IMR-90 (cell line): ENCODE results near the gene TCF4. TPM values are rescaled to one million over a fixed set of nuclear protein-coding genes. Genes with fewer than 3 reads are reported as not detected.

Experiments
- ATAC-seq: fragments of 200-7000 bp; cut with Tn5 transposase; 2 replicates; pipeline ENCODE4 v1.9.1; 2020; ENCODE audit warnings: low read depth, mild to moderate bottlenecking, moderate library complexity
- BruUV-seq: library from RNA; stranded (reverse); fragments of 400-500 nt; replicated peaks from 2 replicates; lab custom pipeline; 2021; lab: Mats Ljungman, UMichigan
- CTCF ChIA-PET: fragments of 300-600 bp; formaldehyde crosslinking; extraction: SDS; loops from one replicate; lab custom pipeline; 2021; ENCODE audit warnings: antibody characterized with exemption; lab: Yijun Ruan, JAX
- POLR2A ChIA-PET: fragments of 300-600 bp; sonication (Branson Sonifier 250); formaldehyde crosslinking; loops from one replicate; lab custom pipeline; 2022; ENCODE audit warnings: antibody characterized with exemption; ENCODE audit not compliant: unreplicated experiment; lab: Charles Lee
- DNase-seq: peaks from one replicate; pipeline ENCODE4 v3.0.0; 2013
- H2AFZ ChIP-seq: replicated peaks from 2 replicates; pipeline ENCODE3; 2013; ENCODE audit warnings: low read length, mild to moderate bottlenecking; ENCODE audit not compliant: poor library complexity
- H2AK5ac ChIP-seq: 2 replicates; pipeline ENCODE4 v1.6.1; 2013; ENCODE audit warnings: low read depth, low read length, inconsistent platforms
- H2AK9ac ChIP-seq: replicated peaks from 2 replicates; pipeline ENCODE3; 2013; ENCODE audit warnings: mild to moderate bottlenecking, low read depth, low read length, moderate library complexity; ENCODE audit not compliant: poor library complexity
- H2BK120ac ChIP-seq: 2 replicates; pipeline ENCODE4 v1.6.1; 2013; ENCODE audit warnings: low read depth, low read length, inconsistent platforms
- H2BK15ac ChIP-seq: 3 replicates; pipeline ENCODE4 v1.6.1; 2013; ENCODE audit warnings: low read depth, low read length, inconsistent platforms
- H2BK20ac ChIP-seq: 2 replicates; pipeline ENCODE4 v1.6.1; 2013; ENCODE audit warnings: low read depth, mild to moderate bottlenecking, inconsistent platforms, low read length, moderate library complexity
- H2BK5ac ChIP-seq: 2 replicates; pipeline ENCODE4 v1.6.1; 2013; ENCODE audit warnings: mild to moderate bottlenecking, low read depth, low read length, inconsistent platforms; ENCODE audit not compliant: poor library complexity, severe bottlenecking
- H3K14ac ChIP-seq: replicated peaks from 2 replicates; pipeline ENCODE4 v1.6.1; 2013; ENCODE audit warnings: low read depth, low read length, inconsistent platforms
- H3K18ac ChIP-seq: 2 replicates; pipeline ENCODE4 v1.6.1; 2013; ENCODE audit warnings: low read depth, low read length, control low read depth
- H3K23ac ChIP-seq: 2 replicates; pipeline ENCODE4 v1.6.1; 2013; ENCODE audit warnings: low read depth, low read length, inconsistent platforms
- H3K27ac ChIP-seq: 2 replicates; pipeline ENCODE4 v1.5.1; 2013; ENCODE audit warnings: mild to moderate bottlenecking, control low read depth, low read length; ENCODE audit not compliant: insufficient read depth
- H3K27me3 ChIP-seq: 2 replicates; pipeline ENCODE4 v1.6.1; 2013; ENCODE audit warnings: low read length; ENCODE audit not compliant: control insufficient read depth, insufficient read depth
- H3K36me3 ChIP-seq: 2 replicates; pipeline ENCODE4 v1.6.1; 2013; ENCODE audit warnings: low read length, mixed read lengths; ENCODE audit not compliant: control insufficient read depth, insufficient read depth
- H3K4ac ChIP-seq: 2 replicates; pipeline ENCODE4 v1.6.1; 2013; ENCODE audit warnings: low read depth, low read length, inconsistent platforms
- H3K4me1 ChIP-seq: 2 replicates; pipeline ENCODE4 v1.6.1; 2013; ENCODE audit warnings: low read length, mixed read lengths; ENCODE audit not compliant: control insufficient read depth, insufficient read depth
- H3K4me2 ChIP-seq: 2 replicates; pipeline ENCODE4 v1.6.1; 2013; ENCODE audit warnings: low read depth, mild to moderate bottlenecking, control low read depth, low read length, moderate library complexity
- H3K4me3 ChIP-seq: 2 replicates; pipeline ENCODE4 v1.5.1; 2013; ENCODE audit warnings: low read depth, mild to moderate bottlenecking, control low read depth, low read length, moderate library complexity; ENCODE audit not compliant: insufficient read depth
- H3K56ac ChIP-seq: 2 replicates; pipeline ENCODE4 v1.6.1; 2013; ENCODE audit warnings: low read length, inconsistent platforms; ENCODE audit not compliant: insufficient read depth; ENCODE audit errors: extremely low read depth
- H3K79me1 ChIP-seq, 2 experiments: 2 replicates each; pipeline ENCODE4 v1.6.1; 2013; ENCODE audit warnings: low read length in 2 of 2, inconsistent platforms in 1 of 2, low read depth in 1 of 2
- H3K9ac ChIP-seq: 2 replicates; pipeline ENCODE4 v1.6.1; 2013; ENCODE audit warnings: low read depth, low read length, control low read depth
- H3K9me1 ChIP-seq: 2 replicates; pipeline ENCODE4 v1.6.1; 2013; ENCODE audit warnings: low read length, inconsistent platforms; ENCODE audit not compliant: insufficient read depth
- H3K9me3 ChIP-seq: 2 replicates; pipeline ENCODE4 v1.6.1; 2013; ENCODE audit warnings: low read length; ENCODE audit not compliant: control insufficient read depth, insufficient read depth
- H4K20me1 ChIP-seq: 2 replicates; pipeline ENCODE4 v1.6.1; 2013; ENCODE audit warnings: low read length, inconsistent platforms; ENCODE audit not compliant: insufficient read depth
- H4K5ac ChIP-seq: 2 replicates; pipeline ENCODE4 v1.6.1; 2013; ENCODE audit warnings: mild to moderate bottlenecking, low read depth, low read length, control low read depth
- H4K8ac ChIP-seq, 2 experiments: 2 replicates each; pipeline ENCODE4 v1.6.1; 2013; ENCODE audit warnings: low read depth in 2 of 2, low read length in 2 of 2, control low read depth in 1 of 2, inconsistent platforms in 1 of 2
- H4K91ac ChIP-seq: 2 replicates; pipeline ENCODE4 v1.6.1; 2013; ENCODE audit warnings: low read depth, low read length, inconsistent platforms; ENCODE audit not compliant: insufficient read depth
- CEBPB ChIP-seq: IDR thresholded peaks from 2 replicates; pipeline ENCODE4 v1.6.1; 2012; ENCODE audit warnings: low read depth, low read length, improper control_type of control experiment
- CHD1 ChIP-seq: IDR thresholded peaks from 2 replicates; pipeline ENCODE4 v1.6.1; 2012; ENCODE audit warnings: low read depth, low read length, improper control_type of control experiment
- CTCF ChIP-seq: conservative IDR thresholded peaks from 2 replicates; pipeline ENCODE4 v1.5.1; 2012; ENCODE audit warnings: mild to moderate bottlenecking, low read depth, low read length, improper control_type of control experiment
- ELK1 ChIP-seq: fragments of 150-350 bp; IDR thresholded peaks from 2 replicates; pipeline ENCODE4 v1.6.1; 2016; ENCODE audit warnings: low read depth, mild to moderate bottlenecking, low read length, moderate library complexity, borderline replicate concordance
- FOS ChIP-seq: fragments of 150-350 bp; IDR thresholded peaks from 2 replicates; pipeline ENCODE4 v1.6.1; 2016; ENCODE audit warnings: low read depth, low read length
- NFE2L2 ChIP-seq: fragments of 150-350 bp; IDR thresholded peaks from 2 replicates; pipeline ENCODE4 v1.6.1; 2016; ENCODE audit warnings: low read depth, mild to moderate bottlenecking, low read length
- RFX5 ChIP-seq: IDR thresholded peaks from 2 replicates; pipeline ENCODE4 v1.8.0; 2012; ENCODE audit warnings: low read depth, mild to moderate bottlenecking, low read length, moderate library complexity
- WGBS, 2 experiments: methylation state at CpG; one replicate each; pipeline versions ENCODE4 v1.1.5 to v1.1.7; 2013; ENCODE audit warnings: missing lambda C conversion rate in 2 of 2; ENCODE audit not compliant: insufficient read length in 1 of 2; ENCODE audit errors: extremely low coverage in 2 of 2; 5-methylcytosine and 5-hydroxymethylcytosine counted together
- dilution Hi-C: fragments of 300-500 bp; cut with HindIII; formaldehyde crosslinking; loops from one replicate; pipeline ENCODE4 v1.14.3; 2018; ENCODE audit warnings: low sequenced_read_pairs; ENCODE audit not compliant: unreplicated experiment
- in situ Hi-C: fragments of 300-500 bp; cut with MboI; formaldehyde crosslinking; loops from 3 replicates; pipeline ENCODE4 v1.14.3; 2019; ENCODE audit warnings: low sequenced_read_pairs, inconsistent platforms, mixed read lengths
- intact Hi-C: fragments of 100-400 bp; cut with micrococcal nuclease; formaldehyde crosslinking; loops from 2 replicates; pipeline ENCODE4 v1.10.0; 2022
- polyA plus RNA-seq, 3 experiments: library from polyadenylated mRNA; depleted of rRNA; stranded (reverse); fragments of >200 nt; gene quantifications; 2 replicates each; pipeline ENCODE4 v1.2.3, GENCODE V29; 2012; ENCODE audit warnings: low replicate concordance in 1 of 3
- total RNA-seq: library from RNA; depleted of rRNA; stranded (reverse); fragments of >200 nt; gene quantifications from 2 replicates; pipeline ENCODE4 v1.2.3, GENCODE V29; 2012

The TCF4 gene
- total and polyA plus RNA-seq, 2 of the 4 experiments (the other 2 are of a cell fraction), result 30.0 to 87.1 TPM

- ATAC-seq (no peak), DNase-seq (no peak)
- Histone ChIP-seq H3K27ac (no peak overlapping the region), H3K9me3 (no peaks in the 10 kb centered on the region), H2BK20ac (no peak overlapping the region), H4K5ac (no peak overlapping the region), H3K18ac (no peak overlapping the region), H3K4ac (no peak overlapping the region), H3K36me3 (peaks cover 6% of the 10 kb centered on the region), H4K8ac (no peak overlapping the region), H4K91ac (no peak overlapping the region), H2AK9ac (no peak overlapping the region), H2BK15ac (no peak overlapping the region), H3K56ac (no peak overlapping the region), H2BK120ac (no peak overlapping the region), H3K4me1 (peaks cover 6% of the 10 kb centered on the region), H3K27me3 (no peaks in the 10 kb centered on the region), H3K4me3 (no peak overlapping the region), H3K79me1 (peaks cover 25 to 60% of the 10 kb centered on the region in 2 experiments), H3K9ac (no peak overlapping the region), H3K9me1 (peaks cover 5% of the 10 kb centered on the region), H3K4me2 (no peak overlapping the region), H2BK5ac (no peak overlapping the region), H3K14ac (no peak overlapping the region), H2AFZ (no peak overlapping the region), H3K23ac (peak overlapping the region; percentile 53; the same call in 1 of the 2 replicates), H4K20me1 (peaks cover 8% of the 10 kb centered on the region; the same call in 1 of the 2 replicates), H2AK5ac (no peak overlapping the region)
- in situ Hi-C loops (no loop called here), intact Hi-C loops (no loop called here), dilution Hi-C loops (no loop called here)
- ChIA-PET CTCF (no interaction called here), POLR2A (no interaction called here)
- no CpG with 5 or more reads among the region's 2 CpGs for WGBS, 2 experiments
- TF ChIP-seq CEBPB, result no peak
- TF ChIP-seq CHD1, result no peak
- no peak for TF ChIP-seq CTCF
- TF ChIP-seq RFX5, result no peak
- TF ChIP-seq FOS, result no peak
- no peak for TF ChIP-seq NFE2L2
- no peak for TF ChIP-seq ELK1
- BruUV-seq, result no TSS peak
These were observed 131.0 kb downstream of the TCF4 start for GRCh38 chr18:55457028-55457427.
